IMR-90 (cell line): ENCODE results near the gene CD248. TPM values are rescaled to one million over a fixed set of nuclear protein-coding genes. Genes with fewer than 3 reads are reported as not detected.

Experiments used
- ATAC-seq: fragments of 200-7000 bp; cut with Tn5 transposase; 2 replicates; pipeline ENCODE4 v1.9.1; 2020; ENCODE audit warnings: low read depth, mild to moderate bottlenecking, moderate library complexity
- BruUV-seq: library from RNA; stranded (reverse); fragments of 400-500 nt; replicated peaks from 2 replicates; lab custom pipeline; 2021; lab: Mats Ljungman, UMichigan
- CTCF ChIA-PET: fragments of 300-600 bp; formaldehyde crosslinking; extraction: SDS; loops from one replicate; lab custom pipeline; 2021; ENCODE audit warnings: antibody characterized with exemption; lab: Yijun Ruan, JAX
- POLR2A ChIA-PET: fragments of 300-600 bp; sonication (Branson Sonifier 250); formaldehyde crosslinking; loops from one replicate; lab custom pipeline; 2022; ENCODE audit warnings: antibody characterized with exemption; ENCODE audit not compliant: unreplicated experiment; lab: Charles Lee
- DNase-seq: peaks from one replicate; pipeline ENCODE4 v3.0.0; 2013
- H2AFZ ChIP-seq: replicated peaks from 2 replicates; pipeline ENCODE3; 2013; ENCODE audit warnings: low read length, mild to moderate bottlenecking; ENCODE audit not compliant: poor library complexity
- H2AK5ac ChIP-seq: 2 replicates; pipeline ENCODE4 v1.6.1; 2013; ENCODE audit warnings: low read depth, low read length, inconsistent platforms
- H2AK9ac ChIP-seq: replicated peaks from 2 replicates; pipeline ENCODE3; 2013; ENCODE audit warnings: mild to moderate bottlenecking, low read depth, low read length, moderate library complexity; ENCODE audit not compliant: poor library complexity
- H2BK120ac ChIP-seq: 2 replicates; pipeline ENCODE4 v1.6.1; 2013; ENCODE audit warnings: low read depth, low read length, inconsistent platforms
- H2BK15ac ChIP-seq: 3 replicates; pipeline ENCODE4 v1.6.1; 2013; ENCODE audit warnings: low read depth, low read length, inconsistent platforms
- H2BK20ac ChIP-seq: 2 replicates; pipeline ENCODE4 v1.6.1; 2013; ENCODE audit warnings: low read depth, mild to moderate bottlenecking, inconsistent platforms, low read length, moderate library complexity
- H2BK5ac ChIP-seq: 2 replicates; pipeline ENCODE4 v1.6.1; 2013; ENCODE audit warnings: mild to moderate bottlenecking, low read depth, low read length, inconsistent platforms; ENCODE audit not compliant: poor library complexity, severe bottlenecking
- H3K14ac ChIP-seq: replicated peaks from 2 replicates; pipeline ENCODE4 v1.6.1; 2013; ENCODE audit warnings: low read depth, low read length, inconsistent platforms
- H3K18ac ChIP-seq: 2 replicates; pipeline ENCODE4 v1.6.1; 2013; ENCODE audit warnings: low read depth, low read length, control low read depth
- H3K23ac ChIP-seq: 2 replicates; pipeline ENCODE4 v1.6.1; 2013; ENCODE audit warnings: low read depth, low read length, inconsistent platforms
- H3K27ac ChIP-seq: 2 replicates; pipeline ENCODE4 v1.5.1; 2013; ENCODE audit warnings: mild to moderate bottlenecking, control low read depth, low read length; ENCODE audit not compliant: insufficient read depth
- H3K27me3 ChIP-seq: 2 replicates; pipeline ENCODE4 v1.6.1; 2013; ENCODE audit warnings: low read length; ENCODE audit not compliant: control insufficient read depth, insufficient read depth
- H3K36me3 ChIP-seq: 2 replicates; pipeline ENCODE4 v1.6.1; 2013; ENCODE audit warnings: low read length, mixed read lengths; ENCODE audit not compliant: control insufficient read depth, insufficient read depth
- H3K4ac ChIP-seq: 2 replicates; pipeline ENCODE4 v1.6.1; 2013; ENCODE audit warnings: low read depth, low read length, inconsistent platforms
- H3K4me1 ChIP-seq: 2 replicates; pipeline ENCODE4 v1.6.1; 2013; ENCODE audit warnings: low read length, mixed read lengths; ENCODE audit not compliant: control insufficient read depth, insufficient read depth
- H3K4me2 ChIP-seq: 2 replicates; pipeline ENCODE4 v1.6.1; 2013; ENCODE audit warnings: low read depth, mild to moderate bottlenecking, control low read depth, low read length, moderate library complexity
- H3K4me3 ChIP-seq: 2 replicates; pipeline ENCODE4 v1.5.1; 2013; ENCODE audit warnings: low read depth, mild to moderate bottlenecking, control low read depth, low read length, moderate library complexity; ENCODE audit not compliant: insufficient read depth
- H3K56ac ChIP-seq: 2 replicates; pipeline ENCODE4 v1.6.1; 2013; ENCODE audit warnings: low read length, inconsistent platforms; ENCODE audit not compliant: insufficient read depth; ENCODE audit errors: extremely low read depth
- H3K79me1 ChIP-seq, 2 experiments: 2 replicates each; pipeline ENCODE4 v1.6.1; 2013; ENCODE audit warnings: low read length in 2 of 2, inconsistent platforms in 1 of 2, low read depth in 1 of 2
- H3K9ac ChIP-seq: 2 replicates; pipeline ENCODE4 v1.6.1; 2013; ENCODE audit warnings: low read depth, low read length, control low read depth
- H3K9me1 ChIP-seq: 2 replicates; pipeline ENCODE4 v1.6.1; 2013; ENCODE audit warnings: low read length, inconsistent platforms; ENCODE audit not compliant: insufficient read depth
- H3K9me3 ChIP-seq: 2 replicates; pipeline ENCODE4 v1.6.1; 2013; ENCODE audit warnings: low read length; ENCODE audit not compliant: control insufficient read depth, insufficient read depth
- H4K20me1 ChIP-seq: 2 replicates; pipeline ENCODE4 v1.6.1; 2013; ENCODE audit warnings: low read length, inconsistent platforms; ENCODE audit not compliant: insufficient read depth
- H4K5ac ChIP-seq: 2 replicates; pipeline ENCODE4 v1.6.1; 2013; ENCODE audit warnings: mild to moderate bottlenecking, low read depth, low read length, control low read depth
- H4K8ac ChIP-seq, 2 experiments: 2 replicates each; pipeline ENCODE4 v1.6.1; 2013; ENCODE audit warnings: low read depth in 2 of 2, low read length in 2 of 2, control low read depth in 1 of 2, inconsistent platforms in 1 of 2
- H4K91ac ChIP-seq: 2 replicates; pipeline ENCODE4 v1.6.1; 2013; ENCODE audit warnings: low read depth, low read length, inconsistent platforms; ENCODE audit not compliant: insufficient read depth
- BHLHE40 ChIP-seq: fragments of 150-350 bp; IDR thresholded peaks from 2 replicates; pipeline ENCODE4 v1.6.1; 2016; ENCODE audit warnings: mild to moderate bottlenecking, low read depth, low read length
- CEBPB ChIP-seq: IDR thresholded peaks from 2 replicates; pipeline ENCODE4 v1.6.1; 2012; ENCODE audit warnings: low read depth, low read length, improper control_type of control experiment
- CHD1 ChIP-seq: IDR thresholded peaks from 2 replicates; pipeline ENCODE4 v1.6.1; 2012; ENCODE audit warnings: low read depth, low read length, improper control_type of control experiment
- CTCF ChIP-seq: conservative IDR thresholded peaks from 2 replicates; pipeline ENCODE4 v1.5.1; 2012; ENCODE audit warnings: mild to moderate bottlenecking, low read depth, low read length, improper control_type of control experiment
- FOS ChIP-seq: fragments of 150-350 bp; IDR thresholded peaks from 2 replicates; pipeline ENCODE4 v1.6.1; 2016; ENCODE audit warnings: low read depth, low read length
- MAZ ChIP-seq: IDR thresholded peaks from 2 replicates; pipeline ENCODE4 v1.6.1; 2012; ENCODE audit warnings: low read depth, mild to moderate bottlenecking, low read length, improper control_type of control experiment, moderate library complexity, borderline replicate concordance
- MXI1 ChIP-seq: IDR thresholded peaks from 2 replicates; pipeline ENCODE4 v1.6.1; 2012; ENCODE audit warnings: low read depth, mild to moderate bottlenecking, low read length, moderate library complexity, borderline replicate concordance
- NFE2L2 ChIP-seq: fragments of 150-350 bp; IDR thresholded peaks from 2 replicates; pipeline ENCODE4 v1.6.1; 2016; ENCODE audit warnings: low read depth, mild to moderate bottlenecking, low read length
- POLR2A ChIP-seq: IDR thresholded peaks from 2 replicates; pipeline ENCODE4 v1.6.1; 2012; ENCODE audit warnings: mild to moderate bottlenecking, low read depth, low read length
- RAD21 ChIP-seq: IDR thresholded peaks from 2 replicates; pipeline ENCODE4 v1.6.1; 2012; ENCODE audit warnings: low read length, improper control_type of control experiment
- RCOR1 ChIP-seq: IDR thresholded peaks from 2 replicates; pipeline ENCODE4 v1.6.1; 2012; ENCODE audit warnings: mild to moderate bottlenecking, low read length, improper control_type of control experiment; ENCODE audit not compliant: insufficient replicate concordance
- WGBS, 2 experiments: methylation state at CpG; one replicate each; pipeline versions ENCODE4 v1.1.5 to v1.1.7; 2013; ENCODE audit warnings: missing lambda C conversion rate in 2 of 2; ENCODE audit not compliant: insufficient read length in 1 of 2; ENCODE audit errors: extremely low coverage in 2 of 2; 5-methylcytosine and 5-hydroxymethylcytosine counted together
- dilution Hi-C: fragments of 300-500 bp; cut with HindIII; formaldehyde crosslinking; loops from one replicate; pipeline ENCODE4 v1.14.3; 2018; ENCODE audit warnings: low sequenced_read_pairs; ENCODE audit not compliant: unreplicated experiment
- in situ Hi-C: fragments of 300-500 bp; cut with MboI; formaldehyde crosslinking; loops from 3 replicates; pipeline ENCODE4 v1.14.3; 2019; ENCODE audit warnings: low sequenced_read_pairs, inconsistent platforms, mixed read lengths
- intact Hi-C: fragments of 100-400 bp; cut with micrococcal nuclease; formaldehyde crosslinking; loops from 2 replicates; pipeline ENCODE4 v1.10.0; 2022
- polyA plus RNA-seq, 3 experiments: library from polyadenylated mRNA; depleted of rRNA; stranded (reverse); fragments of >200 nt; gene quantifications; 2 replicates each; pipeline ENCODE4 v1.2.3, GENCODE V29; 2012; ENCODE audit warnings: low replicate concordance in 1 of 3
- total RNA-seq: library from RNA; depleted of rRNA; stranded (reverse); fragments of >200 nt; gene quantifications from 2 replicates; pipeline ENCODE4 v1.2.3, GENCODE V29; 2012
- TF ChIP-seq, protein P1 (sequence below): fragments of 150-350 bp; IDR thresholded peaks from 2 replicates; pipeline ENCODE4 v1.6.1; 2016; ENCODE audit warnings: low read depth, mild to moderate bottlenecking, low read length, moderate library complexity, borderline replicate concordance

CD248 gene
- total and polyA plus RNA-seq, 2 of the 4 experiments (the other 2 are of a cell fraction): 19.5 to 223 TPM

DNA sequence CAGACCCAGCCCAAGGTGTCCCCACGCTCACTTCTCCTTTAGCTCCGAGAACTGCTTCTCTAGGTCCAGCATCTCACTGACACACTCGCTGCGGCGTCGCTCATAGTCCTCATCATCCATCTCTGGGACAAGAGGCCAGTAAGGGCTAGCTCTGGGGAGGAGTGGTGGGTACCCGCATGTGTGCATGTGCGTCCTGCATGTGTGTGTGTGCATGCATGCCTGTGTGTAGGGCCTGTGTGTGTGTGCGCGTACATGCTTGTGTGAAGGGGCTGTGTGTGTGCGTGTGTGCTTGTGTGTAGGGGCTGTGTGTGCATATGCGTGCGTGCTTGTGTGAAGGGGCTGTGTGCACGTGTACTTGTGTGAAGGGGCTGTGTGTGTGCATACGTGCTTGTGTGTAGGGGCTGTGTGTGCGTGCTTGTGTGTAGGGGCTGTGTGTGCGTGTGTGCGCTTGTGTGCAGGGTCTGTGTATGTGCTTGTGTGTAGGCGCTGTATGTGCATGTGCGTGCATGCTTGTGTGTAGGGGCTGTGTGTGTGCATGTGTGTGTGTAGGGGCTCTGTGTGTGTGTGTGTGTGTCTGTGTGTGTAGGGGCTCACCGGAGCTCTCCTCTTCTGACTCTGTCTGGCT, 24.8 kb upstream of the CD248 start:
- H3K18ac ChIP-seq: no peak overlapping the region
- no peak overlapping the region for H3K4ac ChIP-seq
- peaks cover 28 to 63% of the 10 kb centered on the region in 2 experiments for H3K79me1 ChIP-seq
- no peak overlapping the region for H2AK5ac ChIP-seq
- no peak overlapping the region for H3K56ac ChIP-seq
- no peaks in the 10 kb centered on the region for H3K27me3 ChIP-seq
- no peak overlapping the region for H2AFZ ChIP-seq
- peaks cover 24% of the 10 kb centered on the region for H3K4me1 ChIP-seq
- H4K20me1 ChIP-seq: peaks cover 23% of the 10 kb centered on the region
- H3K9ac ChIP-seq: no peak overlapping the region
- H3K4me3 ChIP-seq: no peak overlapping the region
- TF ChIP-seq CTCF: no peak
- TF ChIP-seq CHD1: no peak
- TF ChIP-seq CEBPB: no peak
- no peak for TF ChIP-seq BHLHE40
- TF ChIP-seq NFE2L2: no peak
- no peak for TF ChIP-seq RCOR1
- TF ChIP-seq MXI1: no peak
- TF ChIP-seq, protein P1, sequence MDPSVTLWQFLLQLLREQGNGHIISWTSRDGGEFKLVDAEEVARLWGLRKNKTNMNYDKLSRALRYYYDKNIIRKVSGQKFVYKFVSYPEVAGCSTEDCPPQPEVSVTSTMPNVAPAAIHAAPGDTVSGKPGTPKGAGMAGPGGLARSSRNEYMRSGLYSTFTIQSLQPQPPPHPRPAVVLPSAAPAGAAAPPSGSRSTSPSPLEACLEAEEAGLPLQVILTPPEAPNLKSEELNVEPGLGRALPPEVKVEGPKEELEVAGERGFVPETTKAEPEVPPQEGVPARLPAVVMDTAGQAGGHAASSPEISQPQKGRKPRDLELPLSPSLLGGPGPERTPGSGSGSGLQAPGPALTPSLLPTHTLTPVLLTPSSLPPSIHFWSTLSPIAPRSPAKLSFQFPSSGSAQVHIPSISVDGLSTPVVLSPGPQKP: no peak
- TF ChIP-seq POLR2A: no peak
- no peak for TF ChIP-seq FOS
- no peak for TF ChIP-seq MAZ
- no peak for TF ChIP-seq RAD21
- H4K91ac ChIP-seq: no peak overlapping the region
- H3K23ac ChIP-seq: no peak overlapping the region
- H3K14ac ChIP-seq: no peak overlapping the region
- ChIA-PET CTCF (no interaction called here), POLR2A (no interaction called here)
- no peak overlapping the region for H4K5ac ChIP-seq
- H3K4me2 ChIP-seq: no peak overlapping the region
- no peak overlapping the region for H2BK20ac ChIP-seq
- no peak overlapping the region for H4K8ac ChIP-seq
- dilution Hi-C loops: no loop called here
- no peak overlapping the region for H2BK120ac ChIP-seq
- no peaks in the 10 kb centered on the region for H3K9me3 ChIP-seq
- intact Hi-C loops: no loop called here
- DNase-seq (no peak), ATAC-seq (no peak)
- 86% methylated on average over 9 of the region's 21 CpGs; no CpG with 5 or more reads in 1 of the 2 experiments for WGBS, 2 experiments
- no peak overlapping the region for H2BK15ac ChIP-seq
- H2AK9ac ChIP-seq: no peak overlapping the region
- H3K9me1 ChIP-seq: peaks cover 9% of the 10 kb centered on the region; the same call in 1 of the 2 replicates
- in situ Hi-C loops: no loop called here
- BruUV-seq: no TSS peak
- no peak overlapping the region for H2BK5ac ChIP-seq
- H3K27ac ChIP-seq: no peak overlapping the region
- H3K36me3 ChIP-seq: peaks cover 27% of the 10 kb centered on the region
